HG03469 (cell line): Measurements from ENCODE around the gene DCTN4.
"Not testable (repeated sequence)": the region's sequence is repeated elsewhere in the genome, so short reads cannot be mapped to it uniquely, and the experiment has no call there.

Experiments used
- ATAC-seq: cut with Tn5 transposase; IDR thresholded peaks from one replicate; pipeline ENCODE4 v1.9.1; 2021; ENCODE audit warnings: mild to moderate bottlenecking, moderate library complexity, moderate number of reproducible peaks; ENCODE audit not compliant: unreplicated experiment

The DCTN4 gene

GRCh38 chr5:150758531-150759333 lies at the start of gene DCTN4:
Gene DCTN4, minus strand, starts transcription at chr5:150759017. Its CDS starts 24 bp downstream, at chr5:150758993.
- peak; percentile 92 for ATAC-seq

DNA sequence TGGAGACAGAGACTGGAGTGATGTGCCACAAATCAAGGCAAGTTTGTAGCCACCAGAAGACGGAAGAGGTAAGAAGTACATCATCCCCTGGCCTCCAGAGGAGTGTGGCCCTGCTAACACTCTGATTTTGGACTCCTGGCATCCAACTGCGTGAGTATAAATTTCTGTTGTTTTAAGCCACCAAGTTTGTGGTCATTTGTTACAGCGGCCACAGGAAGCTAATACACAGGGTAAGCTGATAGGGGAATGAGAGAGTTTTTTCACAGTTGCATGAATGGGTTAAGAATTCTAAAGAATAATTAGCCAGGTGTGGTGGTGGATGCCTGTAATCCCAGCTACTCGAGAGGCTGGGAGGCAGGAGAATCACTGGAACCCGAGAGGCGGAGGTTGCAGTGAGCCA lies 45.6 kb upstream of the DCTN4 start:
- no peak for ATAC-seq

DNA sequence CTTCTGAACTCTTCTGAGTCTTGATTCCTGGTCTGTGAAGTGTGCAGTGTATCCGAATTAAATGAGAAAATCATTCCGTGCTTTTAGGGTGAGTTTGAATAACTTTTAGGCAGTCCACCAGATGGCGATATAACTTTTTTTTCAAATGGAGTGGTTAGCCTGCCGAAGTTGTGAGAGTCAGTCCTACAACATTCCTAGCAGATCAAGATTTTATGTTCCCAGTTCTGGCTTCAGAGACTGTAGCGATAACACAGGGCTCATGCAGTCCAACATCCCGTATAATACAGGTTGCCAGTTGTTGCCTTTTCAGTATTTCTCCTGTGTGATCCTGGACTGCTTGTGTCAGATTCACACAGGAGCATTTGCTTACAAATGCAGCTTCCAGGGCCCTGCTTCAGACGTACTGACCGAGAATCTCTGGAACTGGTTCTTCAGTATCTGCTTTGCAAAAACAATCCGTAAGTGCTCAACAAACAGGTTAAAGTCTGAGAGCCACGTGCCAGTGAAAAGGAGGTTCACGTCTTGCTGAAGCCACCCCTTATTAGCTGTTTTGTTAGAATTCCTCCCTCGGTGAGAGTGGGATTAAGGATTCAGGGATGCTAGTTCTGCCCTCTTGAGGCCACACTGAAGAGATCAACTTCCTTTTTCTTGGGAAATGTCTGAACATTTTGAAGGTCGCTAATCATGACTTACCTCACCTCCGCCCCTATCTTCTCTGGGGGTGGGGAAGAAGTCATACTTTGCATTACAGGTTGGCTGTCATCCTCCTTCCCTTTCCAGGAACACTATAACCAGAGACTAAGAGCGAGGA lies 42.5 kb upstream of the DCTN4 start:
- ATAC-seq: no peak

DNA sequence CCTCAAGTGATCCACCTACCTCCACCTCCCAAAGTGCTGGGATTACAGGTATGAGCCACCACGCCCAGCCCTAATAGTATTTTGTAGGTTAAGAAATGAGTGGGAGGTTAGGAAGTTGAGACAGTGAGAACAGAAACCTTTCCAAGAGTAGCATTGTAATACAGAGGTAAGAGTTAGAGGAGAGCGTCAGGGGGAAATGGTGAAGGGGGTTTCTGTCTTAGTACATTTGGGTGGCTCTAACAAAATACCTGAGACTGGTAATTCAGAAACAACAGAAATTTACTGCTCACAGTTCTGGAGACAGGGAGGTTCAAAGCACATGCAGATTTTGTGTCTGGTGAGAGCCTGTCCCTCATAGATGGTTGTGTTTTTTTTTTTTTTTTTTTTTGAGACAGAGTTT lies 38.6 kb upstream of the DCTN4 start:
- ATAC-seq: no peak

DNA sequence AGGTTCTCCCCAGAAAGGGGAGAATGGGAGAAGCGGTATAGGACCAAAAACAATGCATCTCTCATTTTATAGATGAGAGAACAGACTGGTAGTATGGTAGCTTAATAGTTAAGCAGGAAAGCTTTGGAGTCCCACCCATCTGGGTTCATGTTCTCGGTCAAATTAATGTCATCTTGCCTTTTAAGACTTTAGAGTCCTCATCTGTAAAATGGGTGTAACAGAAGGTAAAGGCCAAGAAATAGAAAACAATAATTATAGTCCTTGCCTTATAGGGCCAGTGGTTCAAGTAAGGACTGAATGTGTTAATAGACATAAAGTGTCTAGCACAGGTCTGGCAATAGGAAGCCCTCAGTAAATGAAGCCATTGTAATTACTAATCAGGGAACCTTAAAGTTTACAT lies 36.1 kb upstream of the DCTN4 start:
- ATAC-seq: no peak

DNA sequence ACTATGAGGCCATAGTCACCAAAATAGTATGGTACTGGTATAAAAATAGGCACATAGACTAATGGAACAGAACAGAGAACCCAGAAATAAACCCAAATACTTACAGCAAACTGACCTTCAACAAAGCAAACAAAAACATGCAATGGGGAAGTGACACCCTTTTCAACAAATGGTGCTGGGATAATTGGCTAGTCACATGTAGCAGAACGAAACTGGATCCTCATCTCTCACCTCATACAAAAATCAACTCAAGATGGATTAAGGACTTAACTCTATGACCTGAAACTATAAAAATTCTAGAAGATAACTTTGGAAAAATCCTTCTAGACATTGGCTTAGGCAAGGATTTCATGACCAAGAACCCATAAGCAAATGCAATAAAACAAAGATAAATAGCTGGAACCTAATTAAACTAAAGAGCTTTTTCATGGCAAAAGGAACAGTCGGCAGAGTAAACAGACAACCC lies 34.6 kb upstream of the DCTN4 start:
- ATAC-seq: not testable (repeated sequence)

DNA sequence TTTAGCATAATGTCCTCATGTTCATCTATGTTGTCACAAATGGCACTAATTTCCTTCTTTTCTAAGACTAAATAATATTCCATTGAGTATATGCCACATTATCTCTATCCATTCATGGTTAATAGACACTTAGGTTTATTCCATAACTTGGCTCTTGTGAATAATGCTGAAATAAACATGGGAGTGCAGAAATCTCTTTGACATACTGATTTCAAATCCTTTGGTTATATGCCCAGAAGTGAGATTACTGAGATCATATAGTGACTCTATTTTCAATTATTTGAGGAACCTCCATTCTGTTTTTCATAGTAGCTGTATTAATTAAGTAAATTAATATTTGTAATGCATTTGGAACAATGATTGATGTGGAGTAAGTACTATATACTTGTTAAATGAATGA lies 32.7 kb upstream of the DCTN4 start:
- no peak for ATAC-seq

- ATAC-seq: peak; percentile 96
Observed at GRCh38 chr5:150789943-150790611, 31.3 kb upstream of the DCTN4 start.

DNA sequence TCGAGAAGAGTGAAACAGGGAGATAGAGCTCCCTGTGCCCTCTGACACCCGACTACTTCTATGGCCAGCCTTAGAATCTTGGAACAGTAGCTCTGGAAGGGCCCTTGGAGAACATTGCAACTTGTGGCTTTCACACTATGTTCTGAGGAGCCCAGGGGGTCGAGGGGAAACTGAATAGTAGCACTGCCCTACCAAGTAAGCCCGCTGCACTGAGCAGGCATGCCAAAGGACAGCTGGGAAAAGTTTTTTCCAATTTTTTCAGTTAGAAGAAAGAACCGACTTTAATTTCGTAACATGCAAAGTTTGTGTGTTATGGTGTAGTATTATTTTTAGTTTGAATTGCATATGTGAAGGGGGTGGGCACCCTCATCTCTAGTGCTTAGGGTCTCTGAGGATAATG lies 30.6 kb upstream of the DCTN4 start:
- ATAC-seq: no peak

- no peak for ATAC-seq
Observed at GRCh38 chr5:150788977-150789376, 30.2 kb upstream of the DCTN4 start.

DNA sequence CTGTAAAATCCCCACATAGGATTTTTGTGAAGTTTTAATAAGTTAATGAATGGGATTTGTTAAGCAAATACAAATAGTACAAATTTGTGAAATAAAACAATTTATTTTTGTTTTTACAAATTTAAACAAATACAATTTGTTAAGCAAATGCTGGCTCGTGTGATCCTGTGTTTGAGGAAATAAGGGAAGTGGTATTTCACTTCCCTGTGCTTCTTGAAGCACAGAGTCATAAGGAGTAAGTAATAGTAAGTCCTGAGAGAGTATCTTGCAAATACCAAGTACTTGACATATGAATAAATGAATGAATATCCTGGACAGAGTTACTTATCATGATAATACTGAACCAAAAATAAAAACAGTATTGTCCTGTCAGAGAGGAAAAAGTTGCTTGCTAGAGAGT lies 28.8 kb upstream of the DCTN4 start:
- ATAC-seq: no peak

- no peak for ATAC-seq
Observed at GRCh38 chr5:150786876-150787275, 28.1 kb upstream of the DCTN4 start.

GRCh38 chr5:150785950-150786349 lies 27.1 kb upstream of the DCTN4 start:
- no peak for ATAC-seq

DNA sequence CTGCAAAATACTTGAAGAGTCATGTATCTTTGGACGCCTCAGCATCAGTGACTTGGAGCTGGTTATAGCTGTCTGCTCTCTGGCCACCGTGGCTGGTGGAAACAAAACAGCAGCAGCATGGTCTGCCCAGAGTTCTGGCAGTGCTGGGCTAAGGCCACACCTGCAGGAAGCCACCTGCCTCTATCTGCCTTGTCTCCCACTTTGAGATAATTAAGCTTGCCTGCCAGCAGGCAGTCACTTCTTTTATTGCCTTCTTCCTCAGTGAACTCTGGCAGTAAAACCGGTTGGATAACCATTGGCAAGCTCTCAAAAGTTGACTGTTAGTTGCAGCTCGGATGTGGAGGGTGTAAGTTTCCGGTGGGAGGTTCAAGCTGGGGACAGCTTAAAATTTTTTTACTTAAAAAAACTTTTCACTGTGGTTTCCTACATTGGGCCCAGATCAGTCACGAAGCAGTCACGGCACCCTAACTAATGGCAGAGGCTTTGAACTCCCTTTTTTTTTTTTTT lies 24.7 kb upstream of the DCTN4 start:
- peak; percentile 39 for ATAC-seq

GRCh38 chr5:150782850-150783249 lies 24.0 kb upstream of the DCTN4 start:
- ATAC-seq: no peak

DNA sequence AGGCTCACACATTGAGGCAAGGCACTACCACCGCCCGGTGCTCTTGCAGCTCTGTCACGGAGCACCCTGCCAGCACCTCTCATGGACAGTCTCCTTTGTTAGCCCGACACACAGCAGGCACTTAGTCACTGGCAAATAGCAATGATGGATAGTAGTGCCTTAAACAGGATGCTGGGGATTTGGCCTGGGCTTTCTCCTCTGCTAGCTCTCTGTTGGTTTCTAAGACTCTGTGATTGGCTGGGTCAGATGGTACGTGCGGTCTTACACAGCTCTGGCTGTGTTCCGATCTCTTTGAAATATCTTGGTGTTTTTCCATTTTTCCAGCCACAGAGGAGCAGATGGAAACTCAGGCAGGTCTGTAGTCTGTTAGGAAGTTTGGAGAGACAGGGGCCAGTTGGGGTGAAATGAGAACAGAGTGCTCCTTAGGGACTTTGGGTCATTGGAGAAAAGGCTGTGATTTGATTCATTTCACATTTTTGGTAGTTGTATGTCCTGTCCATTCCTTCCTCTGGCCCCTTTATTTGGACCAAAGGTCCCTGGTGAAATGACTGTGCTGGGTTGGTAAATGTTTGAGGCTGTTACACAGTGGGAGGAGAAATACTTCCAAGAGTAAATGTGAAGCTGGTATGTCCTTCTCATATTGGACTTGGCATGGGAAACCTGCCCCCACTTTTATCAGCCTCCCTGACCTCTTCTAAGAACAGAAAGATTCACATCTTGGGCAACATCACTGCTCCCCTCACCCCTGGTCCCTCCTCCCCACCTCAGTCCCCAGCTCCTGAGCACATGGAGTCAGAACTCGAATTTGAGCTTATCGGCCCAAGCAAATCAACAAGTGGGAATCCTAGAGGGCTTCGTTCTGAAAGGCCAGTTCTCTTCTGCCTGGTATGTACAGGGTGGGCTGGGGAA lies 23.1 kb upstream of the DCTN4 start:
- no peak for ATAC-seq

DNA sequence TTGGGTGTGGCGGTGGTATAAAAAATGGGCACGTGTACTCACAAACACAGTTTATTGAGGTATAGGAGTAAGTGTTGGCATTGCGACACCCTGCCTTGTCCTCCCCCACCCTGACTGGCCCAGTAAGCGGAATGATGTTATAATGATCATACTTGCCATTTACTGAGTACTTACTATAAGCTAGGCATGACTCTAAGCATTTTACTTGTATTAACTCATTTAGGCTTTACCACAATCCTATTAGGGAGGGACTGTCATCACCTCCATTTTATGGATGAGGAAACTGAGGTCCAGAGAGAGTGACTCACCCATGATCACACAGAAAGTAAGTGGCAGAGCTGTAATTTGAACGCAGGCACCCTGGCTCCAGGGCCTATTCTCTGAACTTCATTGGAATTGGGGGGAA lies 22.0 kb upstream of the DCTN4 start:
- ATAC-seq: no peak

DNA sequence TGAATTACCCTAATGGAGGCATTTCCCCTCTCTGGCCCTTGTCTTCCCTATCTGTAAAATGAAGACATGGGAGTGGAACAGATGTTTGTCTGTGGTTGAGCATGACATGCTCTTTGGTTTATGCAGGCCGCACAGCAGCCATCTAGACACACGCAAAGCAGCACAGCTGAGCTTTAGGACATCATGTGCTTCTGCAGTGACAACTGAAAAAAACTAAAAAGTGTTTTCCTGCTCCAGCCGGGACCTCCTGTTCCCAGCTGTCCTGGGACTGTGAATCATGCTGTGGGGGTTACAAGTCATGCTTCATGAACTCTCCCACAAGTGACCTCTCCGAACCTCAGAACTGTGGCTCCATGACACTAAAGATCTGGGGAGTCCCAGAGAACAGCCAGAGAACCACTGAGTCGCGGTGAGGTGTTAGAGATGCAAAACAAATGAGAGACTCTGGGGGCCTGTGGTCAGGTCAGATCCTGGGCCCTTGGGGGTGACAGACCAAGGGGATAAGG lies 21.4 kb upstream of the DCTN4 start:
- peak; percentile 45 for ATAC-seq

DNA sequence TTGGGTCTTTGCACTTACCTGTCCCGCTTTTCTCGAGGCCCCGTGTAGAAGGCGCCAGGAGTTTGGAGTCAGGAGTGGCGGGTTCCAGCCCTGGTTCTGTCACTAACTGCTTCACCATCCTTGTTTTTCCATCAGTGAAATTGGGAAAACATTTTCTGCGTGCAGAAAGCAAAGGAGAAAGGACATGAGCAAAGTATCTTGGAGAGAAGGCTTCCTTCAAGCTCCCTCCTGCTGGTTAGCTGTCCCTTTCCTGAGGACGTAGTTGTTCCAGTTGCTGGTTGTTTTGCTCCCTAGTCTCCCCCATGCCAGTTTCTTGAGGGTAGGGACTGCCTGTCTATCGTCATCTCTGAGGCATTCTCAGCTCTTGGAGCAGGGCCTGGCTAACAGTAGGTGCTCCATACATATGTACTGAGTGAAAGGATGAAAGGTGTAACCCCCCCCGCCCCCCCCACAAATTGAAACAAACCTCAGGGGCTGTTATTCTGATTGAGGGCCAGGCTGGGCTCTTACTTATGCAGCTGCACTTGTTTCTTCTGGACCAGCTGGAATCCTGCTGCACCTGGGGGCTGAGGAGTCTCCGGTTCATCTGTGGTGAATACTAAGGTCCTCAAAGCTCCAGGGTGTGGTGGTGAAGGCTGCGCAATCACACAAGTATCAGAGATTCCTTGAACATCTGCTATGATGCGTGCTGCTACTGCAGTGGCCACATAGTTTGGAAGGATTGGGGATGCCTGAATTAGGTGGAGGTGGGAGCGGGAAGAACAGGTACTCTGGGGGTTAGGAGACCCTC lies 20.8 kb upstream of the DCTN4 start:
- ATAC-seq: no peak
